ACC112 (cell line): Measurements from ENCODE around the gene LIN9.

Experiments
- H2AFZ ChIP-seq: fragments of 200-600 bp; sonication (generic); one replicate; pipeline ENCODE4 v1.6.0; 2017; ENCODE audit warnings: antibody characterized with exemption, low read length; ENCODE audit not compliant: unreplicated experiment
- H3K27ac ChIP-seq: fragments of 200-600 bp; sonication (generic); 2 replicates; pipeline ENCODE4 v1.5.1; 2014; ENCODE audit warnings: low read depth, mild to moderate bottlenecking, antibody characterized with exemption, low read length, moderate library complexity
- H3K27me3 ChIP-seq: fragments of 200-600 bp; sonication (generic); 2 replicates; pipeline ENCODE4 v1.6.1; 2014; ENCODE audit warnings: mild to moderate bottlenecking, antibody characterized with exemption, low read length, moderate library complexity, mixed read lengths; ENCODE audit not compliant: insufficient read depth
- H3K36me3 ChIP-seq: fragments of 200-600 bp; sonication (generic); 2 replicates; pipeline ENCODE4 v1.6.1; 2016; ENCODE audit warnings: mild to moderate bottlenecking, antibody characterized with exemption, low read length, moderate library complexity, mixed read lengths; ENCODE audit not compliant: insufficient read depth
- H3K4me1 ChIP-seq: fragments of 200-600 bp; sonication (generic); one replicate; pipeline ENCODE4 v1.6.1; 2016; ENCODE audit warnings: low read length, mixed read lengths; ENCODE audit not compliant: insufficient read depth, unreplicated experiment, control insufficient read depth
- H3K4me3 ChIP-seq: fragments of 200-600 bp; sonication (generic); 2 replicates; pipeline ENCODE4 v1.5.1; 2014; ENCODE audit warnings: mild to moderate bottlenecking, low read depth, low read length
- H3K79me2 ChIP-seq: fragments of 200-600 bp; sonication (generic); one replicate; pipeline ENCODE4 v1.6.0; 2016; ENCODE audit warnings: low read length; ENCODE audit not compliant: control insufficient read depth, unreplicated experiment, insufficient read depth

LIN9 gene

DNA sequence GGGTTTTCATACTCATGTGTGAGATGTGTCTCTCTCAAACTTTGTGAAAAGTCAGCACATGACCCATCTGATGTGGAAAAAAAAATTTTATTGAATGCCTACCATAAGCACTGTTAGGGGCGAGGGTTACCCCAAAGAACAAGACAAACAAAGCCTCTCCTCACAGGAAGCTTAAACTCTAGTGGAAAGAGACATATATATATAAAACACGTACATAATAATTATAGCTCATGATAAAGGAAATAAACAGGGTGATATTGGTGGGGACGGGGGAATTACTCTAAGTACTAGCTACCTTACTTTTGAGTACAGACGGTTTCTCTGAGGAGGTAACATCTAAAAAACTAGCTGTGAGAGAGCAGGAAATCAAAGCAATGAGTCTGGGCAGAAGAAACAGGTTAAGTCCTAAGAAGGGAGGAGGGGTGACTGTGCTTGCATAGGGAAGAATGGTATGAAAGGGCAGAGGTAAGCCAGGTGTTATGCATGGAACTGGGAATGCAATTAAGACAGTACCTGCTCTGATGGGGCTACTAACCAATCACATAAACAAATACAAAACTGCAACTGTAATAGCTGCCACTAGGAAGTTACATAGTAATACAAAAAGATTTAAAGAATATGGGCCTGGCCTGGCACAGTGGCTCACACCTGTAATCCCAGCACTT is 4.5 kb downstream of the LIN9 start:
- no peak overlapping the region for H3K4me3 ChIP-seq
- H3K79me2 ChIP-seq = peaks cover 66% of the 10 kb centered on the region
- H3K27ac ChIP-seq = no peak overlapping the region
- H2AFZ ChIP-seq = no peak overlapping the region
- H3K27me3 ChIP-seq = no peaks in the 10 kb centered on the region
- peaks cover 7% of the 10 kb centered on the region for H3K4me1 ChIP-seq
- H3K36me3 ChIP-seq = no peaks in the 10 kb centered on the region

DNA sequence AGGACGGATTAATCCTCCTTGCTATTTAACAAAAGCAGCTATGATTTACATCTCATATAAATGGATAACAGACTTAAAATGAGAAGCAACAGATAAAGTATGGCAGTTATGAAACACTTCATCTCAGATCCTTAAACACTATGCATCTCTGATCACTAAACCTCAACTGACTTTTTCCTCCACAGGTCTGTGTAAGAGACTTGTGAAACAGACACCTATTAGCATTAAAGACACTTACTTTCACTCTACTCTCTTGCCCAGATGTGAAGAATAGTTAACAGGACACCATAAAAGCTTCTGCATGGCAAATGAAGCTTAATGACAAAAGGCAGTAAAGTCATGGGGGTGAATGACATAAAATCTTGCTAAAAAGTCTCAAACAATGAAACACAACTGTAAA is 6.2 kb downstream of the LIN9 start:
- no peaks in the 10 kb centered on the region for H3K36me3 ChIP-seq
- H3K4me1 ChIP-seq = peaks cover 2% of the 10 kb centered on the region
- peaks cover 55% of the 10 kb centered on the region for H3K79me2 ChIP-seq
- no peak overlapping the region for H3K27ac ChIP-seq
- H3K4me3 ChIP-seq = no peak overlapping the region
- H2AFZ ChIP-seq = no peak overlapping the region
- H3K27me3 ChIP-seq = no peaks in the 10 kb centered on the region

GRCh38 chr1:226296911-226297310 is 12.1 kb downstream of the LIN9 start:
- H3K27ac ChIP-seq = no peak overlapping the region
- peaks cover 4% of the 10 kb centered on the region; the same call in 1 of the 2 replicates for H3K36me3 ChIP-seq
- H3K79me2 ChIP-seq = peaks cover 10% of the 10 kb centered on the region
- no peak overlapping the region for H3K4me3 ChIP-seq
- H2AFZ ChIP-seq = no peak overlapping the region
- H3K4me1 ChIP-seq = no peaks in the 10 kb centered on the region
- H3K27me3 ChIP-seq = no peaks in the 10 kb centered on the region

DNA sequence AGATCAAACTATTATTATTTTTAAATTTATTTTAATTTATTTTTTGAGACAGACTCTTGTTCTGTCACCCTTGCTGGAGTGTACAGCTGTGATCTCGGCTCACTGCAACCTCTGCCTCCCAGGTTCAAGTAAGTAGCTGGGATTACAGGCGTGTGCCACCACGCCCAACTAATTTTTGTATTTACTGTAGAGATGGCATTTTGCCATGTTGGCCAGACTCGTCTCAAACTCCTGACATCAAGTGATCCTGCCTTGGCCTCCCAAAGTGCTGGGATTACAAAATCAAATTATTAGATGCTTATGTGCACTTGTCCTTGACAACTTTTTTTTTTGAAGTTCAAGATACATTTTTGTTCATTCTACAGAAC is 15.4 kb downstream of the LIN9 start:
- H3K79me2 ChIP-seq = no peaks in the 10 kb centered on the region
- H3K36me3 ChIP-seq = peaks cover 4% of the 10 kb centered on the region; the same call in 1 of the 2 replicates
- H2AFZ ChIP-seq = no peak overlapping the region
- no peaks in the 10 kb centered on the region for H3K4me1 ChIP-seq
- no peak overlapping the region for H3K27ac ChIP-seq
- H3K27me3 ChIP-seq = no peaks in the 10 kb centered on the region
- no peak overlapping the region for H3K4me3 ChIP-seq

DNA sequence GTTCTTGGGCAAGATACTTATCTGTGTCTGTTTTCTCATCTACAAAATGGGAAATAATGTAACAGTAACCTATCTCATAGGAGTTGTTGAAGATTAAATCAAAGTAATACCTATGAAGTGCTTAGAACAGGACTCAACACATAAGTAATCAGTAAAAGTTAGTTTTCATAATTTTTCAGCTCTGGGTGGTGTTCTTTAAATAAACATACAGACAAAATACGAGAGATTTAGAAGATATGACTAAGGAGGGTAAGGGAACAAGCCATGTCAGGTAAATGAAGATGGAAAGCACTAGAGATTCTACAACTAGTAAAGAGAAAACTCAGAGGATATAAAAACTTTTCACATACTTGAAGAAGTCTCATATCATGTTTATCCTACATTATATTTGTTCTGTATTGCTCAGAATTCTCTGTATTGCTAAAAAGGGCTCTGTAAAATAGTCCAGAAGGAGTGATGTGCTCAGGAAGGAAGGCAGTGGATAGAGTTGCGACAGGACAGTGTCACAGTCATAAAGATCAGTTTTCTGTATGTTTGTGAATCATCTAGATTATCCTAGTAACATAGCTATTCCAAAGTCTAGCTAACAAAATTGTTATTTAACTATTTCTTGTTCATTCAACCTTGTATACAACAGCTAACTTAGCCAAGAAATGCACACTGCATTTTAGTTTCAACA is 16.0 kb downstream of the LIN9 start:
- Histone ChIP-seq H2AFZ (no peak overlapping the region), H3K27ac (no peak overlapping the region), H3K4me3 (no peak overlapping the region), H3K4me1 (no peaks in the 10 kb centered on the region), H3K36me3 (peaks cover 4% of the 10 kb centered on the region; the same call in 1 of the 2 replicates), H3K79me2 (no peaks in the 10 kb centered on the region), H3K27me3 (no peaks in the 10 kb centered on the region)

GRCh38 chr1:226287587-226287986 is 21.4 kb downstream of the LIN9 start:
- H2AFZ ChIP-seq = no peak overlapping the region
- H3K27me3 ChIP-seq = no peaks in the 10 kb centered on the region
- peaks cover 7% of the 10 kb centered on the region; the same call in 1 of the 2 replicates for H3K36me3 ChIP-seq
- no peak overlapping the region for H3K4me3 ChIP-seq
- no peak overlapping the region for H3K27ac ChIP-seq
- no peaks in the 10 kb centered on the region for H3K79me2 ChIP-seq
- no peaks in the 10 kb centered on the region for H3K4me1 ChIP-seq

DNA sequence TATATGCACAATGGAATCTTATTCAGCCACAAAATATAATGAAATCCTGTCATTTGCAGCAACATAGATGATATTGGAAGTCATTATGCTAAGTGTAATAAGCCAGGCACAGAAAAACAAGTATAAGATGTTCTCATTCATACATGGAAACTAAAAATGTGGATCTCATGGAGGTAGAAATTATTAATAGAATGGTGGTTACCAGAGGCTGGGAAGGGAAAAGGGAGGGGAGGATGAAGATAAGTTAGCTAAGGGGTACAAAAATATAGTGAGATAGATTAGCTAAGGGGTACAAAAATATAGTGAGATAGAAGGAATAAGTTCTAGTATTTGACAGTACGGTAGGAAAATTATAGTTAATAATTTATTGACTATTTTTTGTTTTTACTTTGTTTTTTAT is 27.9 kb downstream of the LIN9 start:
- Histone ChIP-seq H3K79me2 (no peaks in the 10 kb centered on the region), H2AFZ (no peak overlapping the region), H3K4me1 (no peaks in the 10 kb centered on the region), H3K4me3 (no peak overlapping the region), H3K36me3 (peaks cover 4% of the 10 kb centered on the region; the same call in 1 of the 2 replicates), H3K27ac (no peak overlapping the region), H3K27me3 (no peaks in the 10 kb centered on the region)

DNA sequence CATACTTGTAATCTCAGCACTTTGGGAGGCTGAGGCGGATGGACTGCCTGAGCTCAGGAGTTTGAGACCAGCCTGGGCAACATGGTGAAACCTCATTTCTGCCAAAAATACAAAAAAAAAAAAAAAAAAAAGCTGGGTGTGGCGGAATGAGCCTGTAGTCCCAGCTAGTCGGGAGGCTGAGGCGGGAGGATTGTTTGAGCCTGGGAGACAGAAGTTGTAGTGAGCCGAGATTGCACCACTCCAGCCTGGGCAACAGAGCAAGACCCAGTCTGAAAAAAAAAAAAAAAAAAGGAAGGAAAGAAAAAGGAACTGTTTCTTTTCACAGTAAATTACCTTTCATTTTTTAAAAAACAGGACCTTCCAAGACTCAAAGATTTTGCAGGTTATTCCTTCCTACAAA is 29.5 kb downstream of the LIN9 start:
- Histone ChIP-seq H2AFZ (no peak overlapping the region), H3K36me3 (peaks cover 4% of the 10 kb centered on the region; the same call in 1 of the 2 replicates), H3K27ac (no peak overlapping the region), H3K79me2 (no peaks in the 10 kb centered on the region), H3K27me3 (no peaks in the 10 kb centered on the region), H3K4me1 (no peaks in the 10 kb centered on the region), H3K4me3 (no peak overlapping the region)

DNA sequence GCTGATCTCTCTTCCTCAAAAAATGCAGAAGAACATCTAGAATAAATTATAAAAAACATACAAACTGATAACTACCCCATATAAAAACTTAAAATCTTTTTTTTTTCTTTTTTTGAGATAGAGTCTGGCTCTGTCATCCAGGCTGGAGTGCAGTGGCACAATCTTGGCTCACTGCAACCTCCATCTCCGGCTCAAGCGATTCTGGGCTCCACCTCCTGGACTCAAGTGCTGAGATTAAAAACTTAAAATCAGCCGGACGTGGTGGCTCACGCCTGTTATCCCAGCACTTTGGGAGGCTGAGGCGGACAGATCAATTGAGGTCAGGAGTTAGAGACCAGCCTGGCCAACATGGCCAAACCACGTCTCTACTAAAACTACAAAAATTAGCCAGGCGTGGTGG is 31.1 kb downstream of the LIN9 start:
- H3K36me3 ChIP-seq = peaks cover 4% of the 10 kb centered on the region; the same call in 1 of the 2 replicates

GRCh38 chr1:226276987-226277386 is 32.0 kb downstream of the LIN9 start:
- Histone ChIP-seq H3K4me1 (no peaks in the 10 kb centered on the region), H2AFZ (no peak overlapping the region), H3K27ac (no peak overlapping the region), H3K4me3 (no peak overlapping the region), H3K27me3 (no peaks in the 10 kb centered on the region), H3K36me3 (peaks cover 4% of the 10 kb centered on the region; the same call in 1 of the 2 replicates), H3K79me2 (no peaks in the 10 kb centered on the region)

More for the DNA sequence above, 31.1 kb downstream of the LIN9 start:
- H3K27ac ChIP-seq = no peak overlapping the region
- H3K79me2 ChIP-seq = no peaks in the 10 kb centered on the region
- no peak overlapping the region for H2AFZ ChIP-seq
- H3K4me1 ChIP-seq = no peaks in the 10 kb centered on the region
- no peaks in the 10 kb centered on the region for H3K27me3 ChIP-seq
- no peak overlapping the region for H3K4me3 ChIP-seq
